Upper lobe of left lung (tissue), 6 donors: Measurements from ENCODE around the gene FKRP. TPM values are rescaled to one million over a fixed set of nuclear protein-coding genes. Genes with fewer than 3 reads are reported as not detected.

ENCODE experiments used
- ATAC-seq, 2 donors: fragments of 200-7000 bp; cut with Tn5 transposase; one replicate each; pipeline ENCODE4 v1.9.1; 2022; ENCODE audit warnings: mild to moderate bottlenecking in 2 of 2, moderate library complexity in 2 of 2; ENCODE audit not compliant: low FRiP score in 2 of 2
- DNase-seq, 2 donors: peaks; one replicate each; pipeline ENCODE4 v3.0.0-alpha.2; 2019 to 2020
- H3K27ac ChIP-seq, 4 donors: fragments of 200-600 bp; sonication (generic); one replicate each; pipeline ENCODE4 v1.5.1; 2016 to 2019
- H3K27me3 ChIP-seq, 4 donors: fragments of 200-600 bp; sonication (generic); one replicate each; pipeline ENCODE4 v1.5.1; 2017 to 2019
- H3K36me3 ChIP-seq, 4 donors: fragments of 200-600 bp; sonication (generic); one replicate each; pipeline ENCODE4 v1.5.1; 2016 to 2019
- H3K4me1 ChIP-seq, 4 donors: fragments of 200-600 bp; sonication (generic); one replicate each; pipeline ENCODE4 v1.5.1; 2018 to 2019
- H3K4me3 ChIP-seq, 4 donors: fragments of 200-600 bp; sonication (generic); one replicate each; pipeline ENCODE4 v1.5.1; 2017 to 2019; ENCODE audit warnings: mild to moderate bottlenecking in 2 of 4, moderate library complexity in 1 of 4
- H3K9me3 ChIP-seq, 4 donors: fragments of 200-600 bp; sonication (generic); one replicate each; pipeline ENCODE4 v1.5.1; 2018 to 2019
- EP300 ChIP-seq, 4 donors: sonication (generic); formaldehyde crosslinking; IDR thresholded peaks; one replicate each; pipeline ENCODE4 v1.5.1; 2017; ENCODE audit warnings: antibody characterized with exemption in 4 of 4, control low read depth in 2 of 4
- POLR2A ChIP-seq, 4 donors: fragments of 450-650 bp; IDR thresholded peaks; one replicate each; pipeline ENCODE4 v1.5.1; 2016 to 2017; ENCODE audit warnings: antibody characterized with exemption in 4 of 4, mild to moderate bottlenecking in 2 of 4
- POLR2AphosphoS5 ChIP-seq, 2 donors: sonication (generic); formaldehyde crosslinking; IDR thresholded peaks; one replicate each; pipeline ENCODE4 v1.5.1; 2017; ENCODE audit warnings: antibody characterized with exemption in 2 of 2
- WGBS, 2 donors: methylation state at CpG; one replicate each; pipeline ENCODE4 v1.1.5; 2017 to 2018; 5-methylcytosine and 5-hydroxymethylcytosine counted together
- total RNA-seq, 6 donors: library from RNA; depleted of rRNA in 4 of 6; stranded (reverse); fragments of >200 nt in 4 of 6; gene quantifications; one replicate each; pipeline versions ENCODE4 v1.1.0 to v1.2.1, GENCODE V29; 2016 to 2021
- TF ChIP-seq, protein P1 (sequence below), 6 experiments: fragments of 450-650 bp in 4 of 6; fragments of 200-600 bp in 2 of 6; sonication (generic) in 2 of 6; IDR thresholded peaks; one replicate each; pipeline ENCODE4 v1.5.1; 2016 to 2019; ENCODE audit warnings: antibody characterized with exemption in 6 of 6
- donor health status: DM: no; HTN: no; CAD: no; lungs with moderate emphysema.
- donor health status: DM: no; HTN: yes; CAD: no; lungs with severe emphysema.

FKRP gene
- total RNA-seq, 6 donors from 2014 or later = 16.6 to 26.2 (median 19.3) TPM

DNA sequence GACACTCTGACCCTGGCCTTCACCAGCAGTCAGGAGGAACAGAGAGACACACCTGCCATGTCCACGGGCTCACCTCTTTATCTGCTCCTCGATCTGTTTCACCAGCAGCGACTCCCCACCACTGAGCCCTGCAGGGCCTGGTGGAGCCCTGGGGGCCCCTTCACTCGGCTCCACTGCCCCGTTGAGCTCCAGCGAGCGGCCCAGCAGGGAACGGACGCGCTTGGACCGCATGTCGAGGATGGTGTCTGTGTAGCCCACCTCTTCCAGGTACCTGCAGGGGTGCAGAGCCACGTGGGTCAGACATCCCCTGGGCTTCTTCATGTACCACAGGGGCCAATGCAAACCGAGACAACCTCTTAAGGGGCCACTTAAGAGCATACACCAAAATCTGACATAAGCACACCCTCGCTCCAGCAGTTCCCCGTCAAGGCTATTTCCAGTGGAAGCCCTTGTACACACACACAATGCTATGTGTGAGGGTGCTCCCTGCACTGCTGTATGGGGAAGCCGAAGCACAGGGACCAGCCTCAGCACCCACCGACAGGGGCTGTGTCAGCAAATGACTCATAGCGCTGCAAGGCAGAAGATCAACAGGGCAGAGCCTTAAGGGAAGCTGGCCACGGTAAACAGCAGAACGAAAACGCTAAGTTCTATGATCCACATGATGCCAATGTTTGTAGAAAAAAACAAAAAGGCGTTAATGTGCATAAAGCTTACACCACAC lies 12.7 kb upstream of the FKRP start:
- Histone ChIP-seq H3K4me3 (no peak overlapping the region), H3K9me3 (no peaks in the 10 kb centered on the region), H3K27me3 (no peaks in the 10 kb centered on the region), H3K36me3 (peaks cover 20 to 96% (median 68%) of the 10 kb centered on the region in 4 donors), H3K4me1 (peaks cover 42 to 65% (median 53%) of the 10 kb centered on the region in 4 donors), H3K27ac (peak overlapping the region; percentile 71 to 78 (median 74))
- WGBS, 2 donors = 75 to 80% methylated on average over 22 to 23 of the region's 23 CpGs
- no peak for TF ChIP-seq EP300 (IDR thresholded peaks at IDR 0.05)
- TF ChIP-seq, protein P1, sequence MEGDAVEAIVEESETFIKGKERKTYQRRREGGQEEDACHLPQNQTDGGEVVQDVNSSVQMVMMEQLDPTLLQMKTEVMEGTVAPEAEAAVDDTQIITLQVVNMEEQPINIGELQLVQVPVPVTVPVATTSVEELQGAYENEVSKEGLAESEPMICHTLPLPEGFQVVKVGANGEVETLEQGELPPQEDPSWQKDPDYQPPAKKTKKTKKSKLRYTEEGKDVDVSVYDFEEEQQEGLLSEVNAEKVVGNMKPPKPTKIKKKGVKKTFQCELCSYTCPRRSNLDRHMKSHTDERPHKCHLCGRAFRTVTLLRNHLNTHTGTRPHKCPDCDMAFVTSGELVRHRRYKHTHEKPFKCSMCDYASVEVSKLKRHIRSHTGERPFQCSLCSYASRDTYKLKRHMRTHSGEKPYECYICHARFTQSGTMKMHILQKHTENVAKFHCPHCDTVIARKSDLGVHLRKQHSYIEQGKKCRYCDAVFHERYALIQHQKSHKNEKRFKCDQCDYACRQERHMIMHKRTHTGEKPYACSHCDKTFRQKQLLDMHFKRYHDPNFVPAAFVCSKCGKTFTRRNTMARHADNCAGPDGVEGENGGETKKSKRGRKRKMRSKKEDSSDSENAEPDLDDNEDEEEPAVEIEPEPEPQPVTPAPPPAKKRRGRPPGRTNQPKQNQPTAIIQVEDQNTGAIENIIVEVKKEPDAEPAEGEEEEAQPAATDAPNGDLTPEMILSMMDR (IDR thresholded peaks at IDR 0.05) = no peak
- peak in 1 of 4 donors; percentile 36 for TF ChIP-seq POLR2A (IDR thresholded peaks at IDR 0.05)
- TF ChIP-seq POLR2AphosphoS5 (IDR thresholded peaks at IDR 0.05) = no peak
- ATAC-seq = peak; percentile 49 to 74
- peak in 1 of 2 donors; percentile 80 for DNase-seq

DNA sequence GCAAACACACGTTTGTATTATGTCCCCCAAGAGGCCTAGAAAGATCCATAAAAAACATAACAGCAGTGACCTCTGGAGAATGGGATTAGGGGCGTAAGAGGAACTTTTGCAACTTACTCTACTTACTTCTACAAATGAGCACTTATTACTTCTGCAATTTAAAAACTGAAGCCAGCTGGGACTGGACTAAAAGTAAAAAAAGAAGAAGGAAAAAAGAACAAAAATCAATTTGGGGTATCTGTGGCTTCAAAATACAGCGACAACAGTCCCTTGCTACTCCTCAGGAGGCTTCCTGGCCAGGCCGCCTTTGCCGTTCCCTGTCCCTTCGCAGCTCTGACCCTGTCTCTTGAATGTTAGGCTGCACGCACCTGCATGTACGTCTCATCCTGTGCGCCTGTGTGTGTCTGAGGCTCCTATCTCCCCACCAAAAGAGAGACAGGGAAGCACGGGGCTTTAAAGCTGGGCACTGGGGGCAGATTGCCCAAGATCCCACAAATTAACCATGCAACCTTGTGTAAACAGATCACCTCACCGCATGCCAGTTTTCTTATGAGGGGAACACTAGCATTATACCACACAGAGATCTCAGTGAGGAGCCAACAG lies 12.1 kb upstream of the FKRP start:
- WGBS, 2 donors = 64 to 82% methylated on average over 11 of the region's 11 CpGs
- DNase-seq (no peak), ATAC-seq (peak in 1 of 2 donors; percentile 6)
- Histone ChIP-seq H3K9me3 (no peaks in the 10 kb centered on the region), H3K4me3 (no peak overlapping the region), H3K36me3 (peaks cover 20 to 90% (median 67%) of the 10 kb centered on the region in 4 donors), H3K27ac (peak overlapping the region; percentile 71 to 78 (median 74)), H3K4me1 (peaks cover 36 to 65% (median 48%) of the 10 kb centered on the region in 4 donors), H3K27me3 (no peaks in the 10 kb centered on the region)
- TF ChIP-seq POLR2A (IDR thresholded peaks at IDR 0.05) = no peak
- TF ChIP-seq, protein P1 (IDR thresholded peaks at IDR 0.05) = no peak
- no peak for TF ChIP-seq POLR2AphosphoS5 (IDR thresholded peaks at IDR 0.05)
- no peak for TF ChIP-seq EP300 (IDR thresholded peaks at IDR 0.05)

DNA sequence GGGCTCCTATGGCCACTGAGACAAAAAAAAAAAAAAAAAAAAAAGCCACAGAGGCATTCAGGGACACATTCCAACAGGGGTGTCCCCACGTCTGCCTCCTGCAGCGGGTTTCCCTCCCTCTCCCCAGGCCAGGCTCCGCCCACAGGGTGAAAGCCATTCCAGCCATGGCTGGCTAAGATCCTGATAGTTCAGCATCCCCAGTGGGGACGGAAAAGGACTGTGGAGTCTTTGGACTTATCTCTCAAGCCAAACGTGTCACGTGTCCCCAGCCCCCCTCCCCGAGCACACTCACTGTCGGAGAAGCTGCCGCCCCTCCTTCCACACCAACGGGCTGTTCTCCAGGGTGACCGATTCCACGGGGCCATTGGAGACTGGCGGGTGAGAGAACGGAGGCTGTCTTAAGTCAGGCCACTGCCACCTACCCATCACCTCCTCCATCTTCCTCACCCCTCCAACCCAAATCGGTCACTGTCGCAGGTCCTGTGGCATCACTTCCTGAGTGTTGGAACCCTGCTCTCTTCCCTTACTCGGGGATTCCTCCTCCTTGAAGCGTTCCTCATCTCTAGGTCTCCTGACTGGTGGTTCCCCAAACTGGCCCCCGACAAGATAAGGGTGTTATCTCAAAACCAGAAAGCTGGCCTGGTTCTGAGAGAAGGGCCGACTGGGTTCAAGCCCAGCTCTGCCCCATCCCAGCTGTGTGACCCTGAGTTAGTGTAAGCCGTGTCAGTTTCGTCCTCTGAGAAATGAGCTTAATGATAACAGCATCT lies 9.1 kb upstream of the FKRP start:
- Histone ChIP-seq H3K9me3 (no peaks in the 10 kb centered on the region), H3K27me3 (no peaks in the 10 kb centered on the region), H3K27ac (peak overlapping the region; percentile 63 to 81 (median 68)), H3K4me1 (peaks cover 26 to 68% (median 37%) of the 10 kb centered on the region in 4 donors), H3K36me3 (peaks cover 8 to 63% (median 46%) of the 10 kb centered on the region in 4 donors), H3K4me3 (no peak overlapping the region)
- WGBS, 2 donors = 50 to 59% methylated on average over 20 to 22 of the region's 22 CpGs
- peak in 1 of 2 donors; percentile 24 for ATAC-seq
- no peak for DNase-seq
- TF ChIP-seq POLR2AphosphoS5 (IDR thresholded peaks at IDR 0.05) (no peak), POLR2A (IDR thresholded peaks at IDR 0.05) (no peak), EP300 (IDR thresholded peaks at IDR 0.05) (no peak)
- TF ChIP-seq, protein P1 (IDR thresholded peaks at IDR 0.05) = no peak

DNA sequence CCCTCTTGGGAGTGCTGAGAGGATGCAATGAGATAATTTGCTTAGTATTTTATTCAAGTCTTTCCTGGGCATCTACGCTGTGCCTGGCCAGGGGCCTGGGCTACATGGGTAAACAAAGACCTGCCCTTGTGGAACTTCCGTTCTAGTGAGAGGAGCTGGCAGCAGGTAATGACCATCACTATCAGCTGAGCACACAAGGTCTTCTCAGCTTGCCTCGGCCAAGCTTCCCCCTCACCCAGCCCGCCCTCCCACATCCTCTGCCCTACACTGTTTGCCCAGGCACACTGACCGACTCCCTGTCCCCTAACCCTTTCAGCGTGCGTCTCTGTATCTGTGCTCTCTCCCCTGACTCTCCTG lies 8.6 kb upstream of the FKRP start:
- peaks cover 8 to 58% (median 43%) of the 10 kb centered on the region in 4 donors for H3K36me3 ChIP-seq
- ATAC-seq = no peak

More for the DNA sequence above, 8.6 kb upstream of the FKRP start:
- DNase-seq = no peak
- no peaks in the 10 kb centered on the region for H3K9me3 ChIP-seq
- 54 to 65% methylated on average over 7 of the region's 7 CpGs for WGBS, 2 donors
- TF ChIP-seq, protein P1 (IDR thresholded peaks at IDR 0.05) = no peak
- no peak for TF ChIP-seq POLR2AphosphoS5 (IDR thresholded peaks at IDR 0.05)
- no peak overlapping the region for H3K4me3 ChIP-seq
- no peaks in the 10 kb centered on the region for H3K27me3 ChIP-seq
- H3K27ac ChIP-seq = peak overlapping the region; percentile 63 to 81 (median 68)
- peaks cover 21 to 66% (median 33%) of the 10 kb centered on the region in 4 donors for H3K4me1 ChIP-seq
